ENCODE data around the gene SOX1.

Gene SOX1

DNA sequence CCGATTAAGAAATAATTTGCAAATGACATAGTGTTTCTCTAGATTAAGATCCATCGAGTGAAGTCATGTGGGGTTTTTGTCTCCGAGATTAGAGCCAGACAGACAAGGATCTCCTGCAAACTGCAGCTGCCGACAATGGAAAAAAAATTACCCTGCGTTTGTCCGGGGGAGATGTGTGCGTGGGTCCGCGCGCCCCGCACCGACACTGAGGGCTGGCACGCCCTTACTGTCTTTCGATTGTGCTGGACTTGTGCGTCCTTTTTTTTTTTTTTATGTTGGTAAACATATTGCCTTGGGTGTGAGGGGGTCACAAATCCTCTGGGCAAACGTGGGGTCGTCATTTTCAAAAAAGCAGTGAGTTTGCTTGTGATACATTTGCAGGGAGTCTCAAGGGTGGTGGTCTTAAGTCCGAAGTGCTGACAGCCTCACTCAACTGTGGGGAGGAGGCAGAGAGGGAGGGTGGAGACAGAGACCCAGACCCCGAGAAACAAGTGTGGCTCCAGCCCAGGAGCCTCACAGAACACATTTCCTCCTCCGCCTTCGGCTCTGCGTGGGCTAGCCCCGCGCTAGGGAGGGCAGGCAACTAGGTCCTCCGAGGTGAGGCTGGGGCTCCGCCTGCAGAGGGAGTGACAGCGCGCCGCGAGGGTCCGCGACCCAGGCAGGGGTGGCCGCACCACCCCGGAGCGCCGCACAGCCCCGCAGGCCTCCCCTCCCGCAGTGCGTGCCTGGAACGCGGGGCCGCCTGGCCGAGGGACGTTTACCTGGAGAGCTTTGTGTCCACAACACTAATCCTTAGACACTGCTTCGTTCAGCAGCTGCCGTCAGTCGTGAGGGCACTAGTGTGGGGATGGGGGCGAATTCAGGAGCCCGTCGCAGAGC lies 11.7 kb upstream of the SOX1 start:
- peak overlapping the region; percentile 66 for H3K27ac Mint-ChIP-seq
- H3K36me3 Mint-ChIP-seq (ENCODE audit: low read depth), result no peaks in the 10 kb centered on the region
- H3K4me1 Mint-ChIP-seq (ENCODE audit: low read depth), result peaks cover 8% of the 10 kb centered on the region
- no peak for DNase-seq
- H3K9me3 Mint-ChIP-seq, result peaks cover 3% of the 10 kb centered on the region
- no peak overlapping the region for H3K4me3 Mint-ChIP-seq
- peaks cover 91% of the 10 kb centered on the region for H3K27me3 Mint-ChIP-seq

DNA sequence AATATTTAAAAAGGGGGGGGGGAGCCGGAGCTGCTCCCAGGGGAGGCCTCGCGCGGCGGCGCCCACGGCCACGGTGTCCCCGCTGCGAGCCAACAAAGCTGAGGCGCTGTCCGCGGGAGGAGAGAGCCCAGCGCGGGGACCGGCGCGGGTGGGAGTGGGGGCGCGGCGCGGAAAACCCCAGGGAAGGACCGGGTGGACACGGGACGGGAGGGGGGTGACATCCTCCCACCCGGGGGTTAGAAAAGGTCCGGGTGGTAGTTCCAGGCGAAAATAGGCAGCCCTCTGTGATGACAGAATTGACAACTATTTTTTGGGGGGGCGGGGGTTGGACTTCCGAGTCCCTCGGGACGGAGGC lies 11.1 kb upstream of the SOX1 start:
- Mint-ChIP-seq H3K4me3 (no peak overlapping the region), H3K4me1 (ENCODE audit: low read depth) (peaks cover 9% of the 10 kb centered on the region), H3K36me3 (ENCODE audit: low read depth) (no peaks in the 10 kb centered on the region), H3K27ac (no peak overlapping the region), H3K9me3 (peaks cover 3% of the 10 kb centered on the region), H3K27me3 (peaks cover 91% of the 10 kb centered on the region)
- DNase-seq, result no peak

DNA sequence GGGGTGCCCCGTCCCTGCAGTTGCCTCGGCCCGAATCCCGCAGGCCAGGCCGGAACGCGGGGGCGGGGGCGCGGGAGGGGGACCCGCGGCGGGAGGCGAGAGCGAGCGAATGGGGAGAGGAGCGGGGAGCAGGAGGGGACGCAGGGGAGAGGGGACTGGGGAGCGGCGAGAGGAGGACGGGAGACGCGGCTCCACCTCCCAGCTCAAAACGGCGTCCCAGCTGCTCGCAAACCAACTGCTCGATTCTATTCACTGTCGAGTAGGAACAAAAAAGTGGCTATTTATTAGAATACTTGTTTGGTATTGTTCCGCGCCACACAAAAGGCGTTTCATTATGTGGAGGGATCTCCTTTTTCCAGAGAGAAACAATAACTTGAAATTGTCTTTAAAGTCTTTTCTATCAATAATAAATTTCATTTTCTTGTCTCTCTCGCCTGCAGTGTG lies 10.6 kb upstream of the SOX1 start:
- Mint-ChIP-seq H3K9me3 (peaks cover 3% of the 10 kb centered on the region), H3K4me3 (no peak overlapping the region), H3K27ac (no peak overlapping the region), H3K27me3 (peaks cover 90% of the 10 kb centered on the region), H3K4me1 (ENCODE audit: low read depth) (peaks cover 9% of the 10 kb centered on the region), H3K36me3 (ENCODE audit: low read depth) (no peaks in the 10 kb centered on the region)
- no peak for DNase-seq

DNA sequence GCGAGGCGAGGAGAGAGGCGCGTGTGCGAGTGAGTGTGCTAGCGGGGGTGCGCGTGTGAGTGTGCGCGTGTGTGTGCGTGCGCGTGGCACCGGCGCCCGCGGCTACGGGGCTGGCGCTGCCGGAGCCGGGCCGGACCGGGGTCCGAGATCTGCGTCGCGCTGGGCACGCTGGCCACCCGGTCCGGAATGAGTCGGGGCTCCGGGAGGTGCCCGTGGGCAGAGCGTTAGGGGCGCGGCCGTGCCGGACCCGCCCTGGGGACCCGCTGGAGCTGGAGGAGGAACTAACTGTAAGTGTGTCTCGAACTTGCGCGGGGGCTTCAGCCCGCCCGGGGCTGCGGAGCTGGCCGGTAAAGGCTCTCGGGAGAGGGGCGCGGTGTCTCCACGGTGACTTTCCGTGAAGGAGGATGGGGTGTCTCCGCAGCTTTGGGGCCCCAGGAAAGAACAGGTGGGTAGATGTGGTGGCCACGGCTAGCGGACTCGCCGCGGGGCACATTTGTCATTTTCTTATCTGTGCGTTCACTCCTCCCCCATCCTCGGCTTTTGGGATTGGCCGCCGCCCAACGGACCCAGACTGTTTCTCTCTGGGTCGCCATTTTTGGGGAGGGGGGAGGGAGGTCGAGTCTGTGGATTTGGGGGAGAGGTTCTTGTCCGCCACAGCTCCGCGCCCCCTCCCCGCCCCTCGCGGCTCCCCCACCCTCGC lies 10.1 kb upstream of the SOX1 start:
- Mint-ChIP-seq H3K9me3 (peaks cover 3% of the 10 kb centered on the region), H3K27me3 (peaks cover 91% of the 10 kb centered on the region), H3K36me3 (ENCODE audit: low read depth) (no peaks in the 10 kb centered on the region), H3K4me1 (ENCODE audit: low read depth) (peaks cover 9% of the 10 kb centered on the region), H3K27ac (no peak overlapping the region), H3K4me3 (no peak overlapping the region)
- no peak for DNase-seq

DNA sequence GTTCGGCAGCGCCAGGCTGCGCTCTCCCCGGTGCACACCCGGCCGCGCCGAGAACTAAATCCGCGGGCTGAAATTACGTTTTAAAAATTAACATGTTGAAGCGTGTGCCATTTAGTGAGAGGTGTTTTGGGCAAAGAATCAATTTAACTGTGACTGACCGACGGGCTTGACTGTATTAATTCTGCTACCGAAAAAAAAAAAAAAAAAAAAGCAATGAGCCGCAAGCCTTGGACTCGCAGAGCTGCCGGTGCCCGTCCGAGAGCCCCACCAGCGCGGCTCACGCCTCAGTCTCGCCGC lies 9.6 kb upstream of the SOX1 start:
- Mint-ChIP-seq H3K4me3 (no peak overlapping the region), H3K36me3 (ENCODE audit: low read depth) (no peaks in the 10 kb centered on the region), H3K9me3 (peaks cover 3% of the 10 kb centered on the region), H3K27ac (no peak overlapping the region), H3K27me3 (peaks cover 91% of the 10 kb centered on the region), H3K4me1 (ENCODE audit: low read depth) (peaks cover 9% of the 10 kb centered on the region)
- no peak for DNase-seq

DNA sequence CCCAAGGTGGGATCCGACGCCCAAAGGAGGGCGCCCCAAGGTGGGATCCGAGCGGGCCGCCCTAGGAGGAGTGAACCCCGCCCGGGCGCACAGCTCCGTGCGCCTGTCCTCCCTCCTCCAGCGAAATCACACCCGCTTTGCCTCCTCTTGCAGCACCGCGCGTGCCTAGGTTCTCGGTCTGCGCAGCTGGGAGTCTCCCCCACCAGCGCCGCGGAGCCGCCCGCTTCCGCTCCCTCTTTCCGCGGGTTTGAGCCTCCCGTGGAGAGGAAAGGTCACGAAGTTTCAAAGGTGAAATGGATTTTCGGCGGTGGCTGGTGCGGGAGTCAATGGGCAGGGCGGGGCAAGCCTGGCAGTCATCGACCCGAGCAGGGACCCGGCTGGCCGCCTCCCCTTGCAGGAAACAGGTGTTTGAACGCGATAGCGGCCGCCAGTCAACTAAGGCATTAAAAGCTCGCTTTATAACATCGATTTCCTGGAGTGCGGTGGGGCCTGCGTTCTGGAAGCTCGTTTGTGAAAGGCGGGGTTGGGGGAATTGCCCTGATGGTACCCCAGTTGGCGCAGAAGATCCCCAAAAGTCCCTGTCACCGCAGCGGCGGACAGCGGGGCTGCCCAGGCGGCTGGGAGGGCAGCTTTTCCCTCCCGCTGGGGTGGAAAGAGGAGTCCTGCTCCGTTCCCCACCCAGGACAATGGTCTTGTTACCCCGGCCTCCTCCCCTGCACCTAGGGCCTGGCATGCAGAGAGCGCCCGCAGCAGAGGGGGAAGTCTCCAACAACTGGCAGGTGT lies 9.0 kb upstream of the SOX1 start:
- peaks cover 9% of the 10 kb centered on the region for H3K4me1 Mint-ChIP-seq (ENCODE audit: low read depth)
- peaks cover 92% of the 10 kb centered on the region for H3K27me3 Mint-ChIP-seq

DNA sequence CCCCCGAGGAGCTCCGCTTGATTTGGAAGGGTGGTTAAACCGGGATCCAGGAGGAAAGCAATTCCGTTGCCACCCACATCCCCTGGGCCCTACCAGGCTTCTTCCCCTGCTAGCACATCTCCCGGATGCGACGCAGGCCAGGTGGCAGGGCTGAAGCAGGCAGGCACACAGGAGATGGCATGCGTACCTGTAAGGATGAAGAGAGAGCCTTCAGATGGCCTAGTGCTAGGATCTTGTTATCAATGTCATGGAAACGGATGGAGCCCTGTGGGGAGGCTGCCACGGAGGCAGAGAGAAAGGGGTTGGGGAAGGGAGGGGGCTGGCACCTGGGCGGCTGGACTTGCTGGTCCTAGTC lies 8.5 kb upstream of the SOX1 start:
- Mint-ChIP-seq H3K36me3 (ENCODE audit: low read depth) (no peaks in the 10 kb centered on the region), H3K4me3 (no peak overlapping the region), H3K4me1 (ENCODE audit: low read depth) (peaks cover 12% of the 10 kb centered on the region), H3K27me3 (peaks cover 92% of the 10 kb centered on the region), H3K9me3 (no peaks in the 10 kb centered on the region), H3K27ac (no peak overlapping the region)
- DNase-seq, result no peak

More for the DNA sequence above, 9.0 kb upstream of the SOX1 start:
- no peak for DNase-seq
- no peaks in the 10 kb centered on the region for H3K36me3 Mint-ChIP-seq (ENCODE audit: low read depth)
- no peak overlapping the region for H3K27ac Mint-ChIP-seq
- peaks cover 3% of the 10 kb centered on the region for H3K9me3 Mint-ChIP-seq
- H3K4me3 Mint-ChIP-seq, result no peak overlapping the region

DNA sequence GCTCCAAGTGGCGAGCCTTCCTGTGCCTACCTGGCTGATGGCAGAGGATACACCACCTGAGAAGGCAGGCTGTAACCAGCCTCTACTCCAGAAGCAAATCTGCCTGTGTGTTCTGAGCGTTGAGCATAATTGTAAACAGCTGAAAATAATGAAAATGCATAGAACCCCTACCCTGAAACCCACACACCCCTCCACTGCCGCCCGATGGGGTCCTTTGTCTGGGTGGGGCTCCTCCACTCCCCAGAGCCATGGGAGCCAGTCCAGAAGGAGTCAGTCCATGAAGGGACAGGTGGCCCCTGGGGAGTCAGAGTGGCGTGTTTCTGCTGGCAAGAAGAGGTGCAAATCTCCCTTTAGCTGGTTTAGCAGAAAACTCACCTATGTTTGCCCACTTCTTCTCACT lies 8.0 kb upstream of the SOX1 start:
- DNase-seq, result no peak
- Mint-ChIP-seq H3K4me3 (no peak overlapping the region), H3K9me3 (no peaks in the 10 kb centered on the region), H3K27ac (no peak overlapping the region), H3K27me3 (peaks cover 92% of the 10 kb centered on the region), H3K4me1 (ENCODE audit: low read depth) (peaks cover 12% of the 10 kb centered on the region), H3K36me3 (ENCODE audit: low read depth) (no peaks in the 10 kb centered on the region)

DNA sequence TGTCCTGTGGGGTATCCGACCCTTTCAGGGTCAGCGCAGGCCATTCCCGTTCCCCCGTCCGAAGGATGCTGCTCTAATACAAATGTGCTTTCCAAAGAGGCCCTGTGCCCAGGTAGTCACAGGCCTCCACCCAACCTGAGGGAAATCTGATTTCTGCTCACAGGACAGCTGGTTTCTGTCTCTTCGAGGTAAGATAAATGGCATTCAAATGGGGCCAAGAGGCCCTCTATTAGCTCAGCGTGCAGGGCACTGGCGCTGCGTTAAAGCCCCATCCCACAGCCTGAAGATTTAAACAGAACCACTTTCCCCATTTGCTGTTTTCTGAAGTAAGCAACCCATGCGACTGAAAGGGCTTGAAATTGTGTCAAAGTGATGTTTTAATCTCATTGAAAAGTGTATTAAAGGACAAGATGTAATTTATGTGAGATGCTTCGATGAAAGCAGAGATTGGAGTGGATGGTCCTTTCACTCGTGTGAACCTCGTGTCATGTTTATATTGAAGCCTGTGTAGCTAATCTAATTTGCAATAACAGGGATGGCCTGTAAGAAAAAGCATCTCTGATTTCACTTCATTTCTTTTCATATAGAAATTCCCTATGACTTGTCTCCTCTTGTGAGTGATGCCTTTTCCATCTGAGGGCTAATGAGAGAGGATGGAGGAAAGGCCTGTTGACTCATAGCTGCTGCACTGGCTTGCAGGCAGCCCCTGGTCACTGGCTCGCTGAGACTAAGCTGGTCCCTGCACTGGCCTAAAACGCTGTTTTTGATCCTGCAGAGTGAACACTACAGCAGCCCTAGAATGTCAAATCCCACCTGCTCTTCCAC lies 7.3 kb upstream of the SOX1 start:
- H3K27me3 Mint-ChIP-seq, result peaks cover 92% of the 10 kb centered on the region
- no peak overlapping the region for H3K27ac Mint-ChIP-seq
- DNase-seq, result no peak

DNA sequence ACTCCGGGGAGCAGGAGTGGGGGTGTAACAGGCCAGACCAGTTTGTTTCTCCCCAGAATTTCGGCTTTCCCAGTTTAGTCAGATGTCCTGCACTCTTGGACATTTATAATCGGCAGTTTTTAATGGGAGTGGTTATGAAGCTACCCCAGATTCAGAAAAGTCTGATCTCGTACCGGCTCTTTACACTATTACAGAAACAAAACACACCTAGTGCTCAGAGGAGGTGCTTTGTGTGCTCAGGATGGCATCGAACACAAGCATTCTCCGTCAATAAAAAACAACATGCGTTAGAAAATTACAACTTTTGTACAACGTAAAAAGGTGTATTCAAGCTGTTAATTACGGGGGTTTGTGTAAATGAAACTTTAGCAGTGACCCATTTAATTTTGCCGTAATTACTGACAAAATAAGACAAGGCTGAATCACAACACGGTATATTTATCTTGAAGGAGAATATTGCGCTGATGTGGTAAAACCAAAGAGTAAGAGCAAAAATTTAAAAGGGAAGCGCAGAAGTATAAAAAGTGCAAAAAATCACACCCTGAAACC lies 6.6 kb upstream of the SOX1 start:
- Mint-ChIP-seq H3K36me3 (ENCODE audit: low read depth) (no peaks in the 10 kb centered on the region), H3K27ac (peak overlapping the region; percentile 3)
- DNase-seq, result no peak

More for the DNA sequence above, 7.3 kb upstream of the SOX1 start:
- no peaks in the 10 kb centered on the region for H3K36me3 Mint-ChIP-seq (ENCODE audit: low read depth)
- peaks cover 12% of the 10 kb centered on the region for H3K4me1 Mint-ChIP-seq (ENCODE audit: low read depth)
- H3K9me3 Mint-ChIP-seq, result no peaks in the 10 kb centered on the region
- no peak overlapping the region for H3K4me3 Mint-ChIP-seq

DNA sequence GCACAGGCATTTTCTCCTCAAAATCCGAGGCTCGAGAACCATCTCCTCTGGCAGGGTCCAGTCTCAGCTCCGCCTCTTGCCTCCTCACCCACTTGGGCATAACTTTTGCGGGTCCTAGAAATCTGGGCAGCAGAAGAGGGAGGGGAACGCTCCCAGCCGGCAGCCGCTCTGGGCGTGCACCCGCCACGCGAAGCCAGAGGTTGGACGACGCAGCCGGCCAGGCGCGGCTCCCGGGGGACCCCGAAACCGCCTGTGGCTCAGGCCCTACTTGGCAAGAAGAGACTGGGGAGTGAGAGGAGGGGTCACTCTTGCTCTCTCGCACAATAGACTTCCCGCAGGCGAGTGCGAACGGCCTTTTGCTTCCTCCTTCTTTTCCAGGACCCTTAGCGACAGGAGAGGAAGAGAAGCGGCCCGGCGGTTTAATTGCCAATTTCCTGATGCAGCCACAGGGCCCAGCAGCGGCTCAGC lies 6.0 kb upstream of the SOX1 start:
- Mint-ChIP-seq H3K36me3 (ENCODE audit: low read depth) (no peaks in the 10 kb centered on the region), H3K9me3 (no peaks in the 10 kb centered on the region), H3K27ac (peak overlapping the region; percentile 3), H3K4me3 (no peak overlapping the region), H3K4me1 (ENCODE audit: low read depth) (peaks cover 16% of the 10 kb centered on the region), H3K27me3 (peaks cover 95% of the 10 kb centered on the region)
- no peak for DNase-seq

More for the DNA sequence above, 6.6 kb upstream of the SOX1 start:
- Mint-ChIP-seq H3K27me3 (peaks cover 92% of the 10 kb centered on the region), H3K4me3 (no peak overlapping the region), H3K9me3 (no peaks in the 10 kb centered on the region), H3K4me1 (ENCODE audit: low read depth) (peaks cover 10% of the 10 kb centered on the region)

DNA sequence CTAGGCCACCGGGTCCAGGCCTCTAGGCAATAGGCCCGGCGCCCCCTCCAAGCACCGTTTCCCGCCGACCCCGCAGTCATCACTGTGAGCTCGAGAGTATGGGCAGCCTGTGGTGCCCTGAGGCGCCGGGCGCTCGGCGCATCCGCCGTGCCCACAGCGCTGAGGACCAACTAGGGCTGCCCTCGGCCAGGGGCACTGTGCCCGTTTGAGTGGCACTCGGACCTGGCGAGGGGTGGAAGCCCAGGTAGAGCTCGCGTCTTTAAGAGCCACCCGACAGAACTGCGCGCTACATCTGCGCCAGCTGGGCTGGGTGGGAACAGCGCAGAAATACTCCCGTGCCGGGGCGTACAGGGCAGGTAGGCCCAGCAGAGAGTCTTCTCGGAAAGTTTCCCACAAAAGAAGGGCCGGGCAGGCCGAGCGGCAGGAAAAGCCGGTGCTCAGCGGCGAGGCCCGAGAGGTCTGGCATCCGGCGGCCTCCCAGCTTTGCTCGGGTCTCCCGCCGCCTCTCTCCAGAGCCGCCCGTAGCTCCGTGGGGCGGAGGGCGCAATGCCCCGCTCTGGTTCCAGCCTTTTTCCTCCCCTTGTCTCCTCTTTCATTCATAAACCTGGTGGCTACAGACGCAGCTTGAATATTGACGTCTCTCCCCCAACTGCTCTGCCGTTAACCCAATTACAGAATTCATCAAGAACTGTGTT lies 5.4 kb upstream of the SOX1 start:
- H3K27ac Mint-ChIP-seq, result no peak overlapping the region
- no peak for DNase-seq
- H3K9me3 Mint-ChIP-seq, result no peaks in the 10 kb centered on the region
- H3K36me3 Mint-ChIP-seq (ENCODE audit: low read depth), result no peaks in the 10 kb centered on the region
- no peak overlapping the region for H3K4me3 Mint-ChIP-seq
- peaks cover 94% of the 10 kb centered on the region for H3K27me3 Mint-ChIP-seq
- peaks cover 19% of the 10 kb centered on the region for H3K4me1 Mint-ChIP-seq (ENCODE audit: low read depth)

DNA sequence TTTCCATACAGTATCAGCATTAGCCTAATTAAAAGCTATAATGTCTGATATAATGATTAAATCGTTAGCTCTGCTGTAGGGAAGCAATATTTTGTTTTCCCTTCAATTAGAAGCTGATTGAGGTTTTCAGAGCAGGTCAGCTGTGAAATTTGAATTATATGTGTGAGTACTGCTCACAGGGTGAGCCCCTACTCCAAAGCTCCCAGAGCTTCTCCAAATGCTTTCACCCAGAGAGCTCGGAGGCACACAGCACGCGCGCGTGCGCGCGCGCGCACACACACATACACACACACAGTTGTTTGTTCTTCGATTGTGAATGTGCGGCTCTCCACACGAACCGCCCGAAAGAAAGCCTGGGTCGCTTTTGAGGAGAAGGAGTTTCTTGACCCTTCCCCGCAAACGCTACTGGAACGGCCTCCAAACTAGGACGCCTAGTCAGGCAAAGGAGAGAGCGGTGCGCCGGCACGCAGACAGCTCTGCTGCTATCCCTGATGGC lies 4.8 kb upstream of the SOX1 start:
- H3K9me3 Mint-ChIP-seq, result no peaks in the 10 kb centered on the region
- peaks cover 89% of the 10 kb centered on the region for H3K27me3 Mint-ChIP-seq
- no peak for DNase-seq
- no peak overlapping the region for H3K27ac Mint-ChIP-seq
- no peak overlapping the region for H3K4me3 Mint-ChIP-seq
- peaks cover 18% of the 10 kb centered on the region for H3K4me1 Mint-ChIP-seq (ENCODE audit: low read depth)
- H3K36me3 Mint-ChIP-seq (ENCODE audit: low read depth), result no peaks in the 10 kb centered on the region

All from activated T-cell treated with anti-CD3 and anti-CD28 coated beads, Interleukin-2, amount 50 U/mL, for 24 hours (primary cell).